GM19455 (cell line): Measurements from ENCODE around the gene NELL1.

Experiments used
- ATAC-seq: cut with Tn5 transposase; IDR thresholded peaks from one replicate; pipeline ENCODE4 v1.9.1; 2021; ENCODE audit not compliant: unreplicated experiment

Gene NELL1

GRCh38 chr11:21405422-21405821 lies 736.0 kb downstream of the NELL1 start:
- no peak for ATAC-seq

GRCh38 chr11:21410513-21410912 lies 741.1 kb downstream of the NELL1 start:
- ATAC-seq: no peak

GRCh38 chr11:21411104-21411503 lies 741.7 kb downstream of the NELL1 start:
- ATAC-seq: no peak

DNA sequence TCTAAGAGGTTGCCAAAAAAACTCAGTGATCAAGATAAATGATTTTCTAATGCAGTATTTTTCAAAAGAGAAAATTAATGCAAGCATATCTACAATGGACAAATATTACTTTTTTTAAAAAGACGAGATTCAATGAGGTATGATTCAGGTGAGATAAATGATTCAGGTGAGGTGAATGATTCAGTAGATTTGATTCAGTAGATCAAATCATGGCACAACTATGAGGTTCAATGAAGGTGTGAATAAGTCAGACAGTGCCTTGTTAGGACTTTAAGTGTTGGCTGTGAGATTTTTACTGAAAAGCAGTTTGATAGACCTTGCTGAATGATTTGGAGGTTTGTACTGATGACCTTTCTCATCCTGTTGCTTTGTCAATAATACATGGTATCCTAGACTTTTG lies 742.2 kb downstream of the NELL1 start:
- no peak for ATAC-seq

- no peak for ATAC-seq
Measured at GRCh38 chr11:21412652-21413383, 743.4 kb downstream of the NELL1 start.

GRCh38 chr11:21414953-21415352 lies 745.6 kb downstream of the NELL1 start:
- no peak for ATAC-seq

- no peak for ATAC-seq
Measured at GRCh38 chr11:21415606-21416005, 746.2 kb downstream of the NELL1 start.

DNA sequence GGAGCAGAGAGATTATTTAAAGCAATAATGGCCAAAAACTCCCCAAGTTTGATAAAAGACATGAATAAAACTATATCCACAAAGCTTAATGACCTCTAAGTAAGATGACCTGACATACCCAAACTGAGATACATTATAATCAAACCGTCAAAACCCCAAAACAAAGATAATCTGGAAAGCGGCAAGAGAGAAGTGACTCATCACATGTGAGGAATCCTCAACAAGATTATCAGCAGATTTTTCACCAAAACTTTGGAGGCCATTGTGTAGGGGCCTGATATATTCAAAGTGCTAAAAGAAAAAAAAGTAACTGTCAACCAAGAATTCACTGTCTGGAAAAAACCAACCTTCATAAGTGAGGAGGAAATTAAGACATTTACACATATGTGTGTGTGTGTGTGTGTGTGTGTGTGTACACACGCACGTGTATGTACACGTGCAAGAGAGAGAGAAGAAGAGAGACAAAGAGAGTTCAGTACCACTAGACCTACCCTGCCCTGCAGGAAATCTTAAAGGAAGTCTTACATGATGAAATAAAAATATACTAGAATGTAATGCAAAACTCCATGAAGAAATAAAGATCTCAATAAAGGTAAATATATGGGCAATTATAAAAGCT lies 752.4 kb downstream of the NELL1 start:
- ATAC-seq: no peak

- no peak for ATAC-seq
Measured at GRCh38 chr11:21426931-21427330, 757.5 kb downstream of the NELL1 start.

DNA sequence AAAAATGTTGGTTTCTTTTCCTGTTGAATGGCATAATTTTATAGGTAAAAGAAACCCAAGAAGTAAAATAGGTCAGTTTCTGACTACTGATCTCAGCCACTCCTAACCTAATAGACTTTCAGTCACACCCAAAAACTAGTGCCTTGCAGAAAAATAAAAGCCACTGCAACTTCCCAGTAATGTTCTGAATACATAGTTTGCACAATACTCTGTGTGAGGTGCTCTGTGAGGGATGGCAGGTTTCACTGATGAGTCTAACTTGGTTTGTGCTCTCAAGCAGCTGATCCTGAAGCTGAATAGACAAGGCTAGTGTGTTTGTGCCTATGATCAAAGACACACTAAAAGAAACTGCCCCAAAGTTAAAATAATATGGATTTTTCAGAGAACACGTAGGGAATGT lies 758.3 kb downstream of the NELL1 start:
- no peak for ATAC-seq

GRCh38 chr11:21428796-21429195 lies 759.4 kb downstream of the NELL1 start:
- ATAC-seq: no peak

GRCh38 chr11:21429401-21429800 lies 760.0 kb downstream of the NELL1 start:
- no peak for ATAC-seq

DNA sequence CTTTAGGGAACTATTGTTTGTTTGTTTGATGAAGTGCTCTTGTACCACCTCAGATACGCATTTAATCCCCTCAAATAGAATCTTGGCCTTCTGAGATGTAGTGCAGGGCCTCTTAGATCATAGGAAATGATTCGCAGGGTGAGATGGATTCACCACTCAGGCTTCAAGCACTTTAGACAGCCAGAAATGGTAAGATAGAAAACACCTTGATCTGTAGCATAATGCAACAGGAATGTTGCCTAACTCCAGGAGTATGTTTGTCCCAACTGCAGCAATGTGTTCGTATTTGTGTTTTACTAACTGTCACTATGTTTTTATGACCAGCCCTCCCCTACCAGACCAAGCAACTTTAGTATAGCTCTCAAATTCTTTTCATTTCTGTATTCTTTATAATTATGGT lies 761.2 kb downstream of the NELL1 start:
- ATAC-seq: no peak

- ATAC-seq: no peak
Measured at GRCh38 chr11:21446939-21447590, 777.7 kb downstream of the NELL1 start.

DNA sequence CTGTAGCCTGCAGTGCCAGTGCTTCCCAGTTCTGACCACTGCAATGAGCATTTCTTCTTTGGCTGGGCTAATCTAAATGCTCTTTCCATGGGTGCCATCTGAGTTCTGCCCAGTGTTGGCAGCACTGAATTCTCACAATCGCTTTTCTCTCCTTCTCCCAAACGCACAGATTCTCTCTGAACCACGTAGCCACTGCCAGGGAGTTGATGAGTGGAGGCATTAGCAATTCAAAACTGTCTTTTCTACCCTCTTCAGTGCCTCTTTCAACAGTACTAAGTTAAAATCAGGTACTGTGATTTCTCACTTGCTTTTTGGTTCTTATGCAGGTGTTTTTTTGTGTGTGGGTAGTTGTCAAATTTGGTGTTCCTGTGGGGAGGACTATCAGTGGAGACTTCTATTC lies 778.5 kb downstream of the NELL1 start:
- no peak for ATAC-seq

GRCh38 chr11:21456186-21456585 lies 786.8 kb downstream of the NELL1 start:
- ATAC-seq: no peak

DNA sequence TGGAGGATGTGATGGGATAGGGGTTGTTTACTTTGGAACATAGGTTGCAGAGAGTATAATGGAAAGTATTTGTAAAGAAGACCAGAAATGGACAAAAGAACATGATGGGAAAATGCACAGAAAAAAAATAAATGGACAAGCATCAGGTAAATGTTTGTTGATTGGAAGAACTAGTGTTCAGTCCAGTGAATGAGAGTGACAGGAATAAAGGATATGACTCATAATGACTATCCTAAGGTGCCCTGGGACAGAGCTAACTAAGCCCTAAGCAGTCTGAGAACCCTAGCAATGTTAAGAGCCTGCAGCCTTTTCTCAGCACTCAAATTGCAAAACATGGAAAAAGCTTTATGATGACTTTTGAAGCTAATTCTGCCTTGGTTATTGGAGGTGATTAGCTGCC lies 790.7 kb downstream of the NELL1 start:
- ATAC-seq: no peak

- ATAC-seq: no peak
Measured at GRCh38 chr11:21461701-21462100, 792.3 kb downstream of the NELL1 start.

DNA sequence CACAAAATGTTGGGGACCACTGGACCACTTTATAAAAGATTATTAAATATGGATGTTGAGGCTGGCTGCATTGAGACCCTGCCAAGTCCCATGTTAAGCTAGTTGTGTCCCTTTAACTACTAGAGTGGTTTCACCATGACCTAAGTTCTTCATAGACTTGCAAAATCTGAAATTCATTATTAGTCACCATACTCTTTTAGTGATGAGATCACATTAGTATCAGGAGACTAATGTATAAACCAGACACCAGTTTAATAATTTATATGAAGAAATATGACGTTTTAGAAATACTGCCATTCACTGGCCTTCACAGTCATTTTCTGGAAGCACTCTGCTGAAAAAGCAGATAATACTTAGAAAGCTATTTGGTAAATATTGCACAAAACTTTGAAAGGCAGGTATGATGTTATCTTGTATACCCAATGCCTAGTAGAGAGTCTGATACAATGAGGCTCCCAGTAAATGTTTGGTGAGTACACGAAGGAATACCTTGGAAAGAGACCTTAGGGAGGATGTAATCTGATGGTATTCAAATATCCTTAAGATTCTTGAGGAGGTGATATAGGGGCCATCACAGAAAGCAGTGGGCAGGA lies 795.3 kb downstream of the NELL1 start:
- no peak for ATAC-seq

- ATAC-seq: no peak
Measured at GRCh38 chr11:21465203-21465602, 795.8 kb downstream of the NELL1 start.

DNA sequence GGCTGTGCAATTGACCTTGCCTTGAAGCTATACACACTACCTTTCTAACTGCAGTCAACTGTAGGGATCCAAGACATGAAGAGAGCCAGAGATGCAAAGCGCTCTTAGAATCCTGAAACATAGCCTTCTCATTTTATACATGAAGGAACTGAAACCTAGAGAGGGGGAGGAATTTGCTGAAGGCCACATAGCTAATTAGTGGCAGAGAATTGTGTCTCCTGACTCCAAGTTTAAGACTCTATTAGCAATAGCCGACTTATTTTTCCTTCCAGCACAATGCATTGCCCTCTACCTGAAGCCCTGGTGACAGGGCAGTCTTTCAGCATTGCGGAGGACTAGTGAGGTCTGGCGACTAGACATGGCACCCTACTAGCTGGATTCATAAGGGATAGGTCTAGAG lies 796.5 kb downstream of the NELL1 start:
- ATAC-seq: no peak

DNA sequence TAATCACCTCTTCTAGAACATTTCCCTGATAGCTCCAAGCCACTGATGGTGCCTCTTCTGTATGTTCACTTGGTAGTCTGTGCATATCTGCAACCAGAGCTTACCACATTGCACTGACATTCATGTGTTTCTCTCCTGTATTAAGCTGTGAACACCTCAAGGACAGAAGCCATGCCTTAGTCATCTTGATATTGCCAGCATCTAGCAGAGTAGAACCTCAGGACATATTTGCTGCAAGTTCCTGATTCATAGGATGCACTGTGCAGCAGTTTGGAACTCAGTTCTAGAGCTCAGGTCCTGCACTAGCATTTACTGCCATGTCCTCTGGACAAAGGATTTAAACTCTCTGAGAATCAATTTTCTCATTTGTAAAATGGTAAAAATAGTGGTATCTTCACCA lies 801.1 kb downstream of the NELL1 start:
- no peak for ATAC-seq
